ENCODE results near the gene CACNA2D3.

DNA sequence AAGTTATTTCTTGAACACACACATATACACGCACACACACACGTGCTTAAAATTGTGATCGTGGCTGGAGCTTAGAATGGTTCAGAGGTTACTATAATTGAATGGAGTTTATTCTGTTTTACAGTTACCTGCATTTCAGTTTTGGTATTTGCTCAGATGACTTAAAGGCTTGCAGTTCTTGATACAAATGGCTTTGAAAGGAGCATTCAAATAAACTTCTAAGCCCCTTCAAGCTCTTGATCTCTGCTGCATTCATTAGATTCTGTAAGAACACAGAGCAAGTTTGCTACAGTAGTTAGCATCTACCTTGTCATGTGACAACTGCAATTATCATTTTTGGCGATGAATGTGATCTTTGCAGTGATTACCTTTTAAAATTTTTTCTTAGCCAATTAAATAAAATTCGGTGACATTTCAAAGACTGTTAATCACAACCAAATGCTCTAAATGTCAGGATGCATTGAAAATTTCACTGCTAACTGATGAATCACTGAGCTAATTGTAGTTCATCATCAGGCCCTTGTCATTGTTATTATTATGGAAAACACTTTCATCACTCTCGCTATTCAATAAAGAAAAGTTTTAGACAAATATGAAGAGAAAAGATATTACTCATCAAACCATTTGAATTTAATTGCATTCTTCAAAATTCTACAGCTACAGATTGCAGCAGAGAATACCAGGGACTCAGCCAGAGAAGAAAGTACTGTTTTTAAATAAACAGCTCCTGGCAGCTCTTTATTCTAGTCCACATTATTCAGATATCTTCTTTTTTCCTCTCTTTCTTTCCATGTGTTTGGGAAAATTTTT is 509.4 kb downstream of the CACNA2D3 start:
- TF ChIP-seq CTCF (IDR thresholded peaks at IDR 0.05) = no peak
- TF ChIP-seq POLR2A (IDR thresholded peaks at IDR 0.05) = no peak
- TF ChIP-seq POLR2AphosphoS5 (IDR thresholded peaks at IDR 0.05) = no peak
